ENCODE measurements around the gene EPHB2. TPM values are rescaled to one million over a fixed set of nuclear protein-coding genes. Genes with fewer than 3 reads are reported as not detected.

EPHB2 gene
- total and polyA plus RNA-seq, 2 donors (not counting 3 experiments of a cell fraction or from before 2014, with no cell fraction given): 50.8 to 69.1 TPM

GRCh38 chr1:22808676-22809483, 98.2 kb downstream of the EPHB2 start:
- Histone ChIP-seq H3K9me3 (replicated peaks; ENCODE audit: control insufficient read depth, insufficient read depth, low read length) (no peaks in the 10 kb centered on the region), H3K27ac (ENCODE audit: insufficient read depth, low read depth, low read length) (no peak overlapping the region), H3K9me1 (replicated peaks; ENCODE audit: control insufficient read depth, extremely low read depth, insufficient read depth, low read length) (no peaks in the 10 kb centered on the region), H3K4me1 (ENCODE audit: control insufficient read depth, extremely low read depth, insufficient read depth, low read length) (no peaks in the 10 kb centered on the region), H3K79me2 (ENCODE audit: control insufficient read depth, insufficient read depth, low read length) (no peaks in the 10 kb centered on the region), H3K4me2 (ENCODE audit: insufficient read depth, low read length) (no peak overlapping the region), H4K20me1 (replicated peaks; ENCODE audit: control insufficient read depth, extremely low read depth, insufficient read depth, low read length) (no peaks in the 10 kb centered on the region), H2AFZ (ENCODE audit: low read depth, low read length) (no peak overlapping the region), H3K9ac (replicated peaks; ENCODE audit: extremely low read depth, insufficient read depth, low read length) (no peak overlapping the region), H3K36me3 (ENCODE audit: control insufficient read depth in 2 of 2, extremely low read depth in 1 of 2, insufficient read depth in 2 of 2, low read length in 2 of 2) (no peaks in the 10 kb centered on the region), H3K27me3 (ENCODE audit: control insufficient read depth in 2 of 2, insufficient read depth in 2 of 2, low read length in 2 of 2) (no peaks in the 10 kb centered on the region), H3K4me3 (replicated peaks in 1 of 3; ENCODE audit: insufficient read depth in 1 of 3, low read depth in 1 of 3, low read length in 3 of 3) (no peak overlapping the region)
- CTCF ChIA-PET: interaction anchor here (1.0 to 2.1 kb wide), 5 partner anchors 18 to 105 kb away, joined by 3 to 12 read pairs (median 4); no protein-coding TSS in a partner anchor
- FAIRE-seq: no peak
- no TSS peak for BruUV-seq (replicated peaks)
- dilution Hi-C loops (cut with MboI; ENCODE audit: extremely low pct_ligation_motif_present, low sequenced_read_pairs) (no loop called here), intact Hi-C loops (cut with micrococcal nuclease) (no loop called here)
- TF ChIP-seq FOS (IDR thresholded peaks at IDR 0.05; ENCODE audit: borderline replicate concordance, insufficient read depth, low read length) (no peak), EZH2 (IDR thresholded peaks at IDR 0.05; ENCODE audit: borderline replicate concordance, low read depth, low read length, severe bottlenecking) (no peak), JUN (IDR thresholded peaks at IDR 0.05; ENCODE audit: borderline replicate concordance, insufficient read depth, insufficient read length, low read depth) (no peak), MYC (IDR thresholded peaks at IDR 0.05; ENCODE audit: low read depth, low read length) (no peak), MAX (IDR thresholded peaks at IDR 0.05; ENCODE audit: insufficient read depth, insufficient read length) (no peak), POLR2A (IDR thresholded peaks at IDR 0.05; ENCODE audit: low read depth, low read length) (no peak)
- TF ChIP-seq, protein P1, sequence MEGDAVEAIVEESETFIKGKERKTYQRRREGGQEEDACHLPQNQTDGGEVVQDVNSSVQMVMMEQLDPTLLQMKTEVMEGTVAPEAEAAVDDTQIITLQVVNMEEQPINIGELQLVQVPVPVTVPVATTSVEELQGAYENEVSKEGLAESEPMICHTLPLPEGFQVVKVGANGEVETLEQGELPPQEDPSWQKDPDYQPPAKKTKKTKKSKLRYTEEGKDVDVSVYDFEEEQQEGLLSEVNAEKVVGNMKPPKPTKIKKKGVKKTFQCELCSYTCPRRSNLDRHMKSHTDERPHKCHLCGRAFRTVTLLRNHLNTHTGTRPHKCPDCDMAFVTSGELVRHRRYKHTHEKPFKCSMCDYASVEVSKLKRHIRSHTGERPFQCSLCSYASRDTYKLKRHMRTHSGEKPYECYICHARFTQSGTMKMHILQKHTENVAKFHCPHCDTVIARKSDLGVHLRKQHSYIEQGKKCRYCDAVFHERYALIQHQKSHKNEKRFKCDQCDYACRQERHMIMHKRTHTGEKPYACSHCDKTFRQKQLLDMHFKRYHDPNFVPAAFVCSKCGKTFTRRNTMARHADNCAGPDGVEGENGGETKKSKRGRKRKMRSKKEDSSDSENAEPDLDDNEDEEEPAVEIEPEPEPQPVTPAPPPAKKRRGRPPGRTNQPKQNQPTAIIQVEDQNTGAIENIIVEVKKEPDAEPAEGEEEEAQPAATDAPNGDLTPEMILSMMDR (IDR thresholded peaks at IDR 0.05; ENCODE audit: extremely low read depth in 1 of 2, insufficient read depth in 1 of 2, low read depth in 1 of 2, low read length in 2 of 2): no peak
- POLR2A ChIA-PET: no interaction called here
- no peak for DNase-seq (ENCODE audit: low read depth, low spot score)
